HPDE6-E6E7 (cell line): Measurements from ENCODE around the gene FTMT.
"Not testable (repeated sequence)": the region's sequence is repeated elsewhere in the genome, so short reads cannot be mapped to it uniquely, and the experiment has no call there.

Experiments
- DNase-seq: peaks from one replicate; pipeline ENCODE4 v3.0.0; 2011; ENCODE audit warnings: missing footprints; ENCODE audit errors: extremely low spot score

The FTMT gene

DNA sequence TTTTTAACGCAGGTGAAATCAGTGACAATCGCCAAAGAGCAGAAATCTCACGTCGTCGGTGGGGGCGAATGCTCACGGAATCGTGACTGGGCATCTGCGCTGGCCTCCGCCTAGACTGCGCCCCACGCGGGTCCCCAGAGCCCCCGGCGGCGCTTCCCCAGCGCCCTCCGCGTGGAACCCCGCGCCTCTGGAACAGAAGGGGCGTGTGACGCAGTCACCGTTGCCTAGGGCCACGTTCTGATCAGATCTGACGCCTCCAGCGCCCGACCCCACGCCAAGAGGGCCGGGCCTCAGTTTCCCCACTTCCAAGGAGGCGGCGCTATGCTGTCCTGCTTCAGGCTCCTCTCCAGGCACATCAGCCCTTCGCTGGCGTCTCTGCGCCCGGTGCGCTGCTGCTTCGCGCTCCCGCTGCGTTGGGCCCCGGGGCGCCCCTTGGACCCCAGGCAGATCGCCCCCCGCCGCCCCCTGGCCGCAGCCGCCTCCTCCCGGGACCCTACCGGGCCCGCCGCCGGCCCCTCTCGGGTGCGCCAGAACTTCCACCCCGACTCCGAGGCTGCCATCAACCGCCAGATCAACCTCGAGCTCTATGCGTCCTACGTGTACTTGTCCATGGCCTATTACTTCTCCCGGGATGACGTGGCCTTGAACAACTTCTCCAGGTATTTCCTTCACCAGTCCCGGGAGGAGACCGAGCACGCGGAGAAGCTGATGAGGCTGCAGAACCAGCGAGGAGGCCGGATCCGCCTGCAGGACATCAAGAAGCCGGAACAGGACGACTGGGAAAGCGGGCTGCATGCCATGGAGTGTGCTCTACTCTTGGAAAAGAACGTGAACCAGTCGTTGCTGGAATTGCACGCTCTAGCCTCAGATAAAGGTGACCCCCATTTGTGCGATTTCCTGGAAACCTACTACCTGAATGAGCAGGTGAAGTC, at the start of gene FTMT:
TSS of gene FTMT (plus strand) at position 240 of the 932 bp plus-strand sequence. CDS start at position 322, 82 bp downstream.
- no peak for DNase-seq

DNA sequence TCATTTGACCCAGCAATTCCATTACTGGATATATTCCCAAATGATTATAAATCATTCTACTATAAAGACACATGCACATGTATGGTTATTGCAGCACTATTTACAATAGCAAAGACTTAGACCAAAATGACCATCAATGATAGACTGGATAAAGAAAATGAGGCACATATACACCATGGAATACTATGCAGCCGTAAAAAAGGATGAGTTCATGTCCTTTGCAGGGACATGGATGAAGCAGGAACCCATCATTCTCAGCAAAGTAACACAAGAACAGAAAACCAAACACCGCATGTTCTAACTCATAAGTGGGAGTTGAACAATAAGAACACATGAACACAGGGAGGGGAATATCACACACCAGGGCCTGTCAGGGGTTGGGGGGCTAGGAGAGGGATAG, 46.4 kb upstream of the FTMT start:
- not testable (repeated sequence) for DNase-seq

DNA sequence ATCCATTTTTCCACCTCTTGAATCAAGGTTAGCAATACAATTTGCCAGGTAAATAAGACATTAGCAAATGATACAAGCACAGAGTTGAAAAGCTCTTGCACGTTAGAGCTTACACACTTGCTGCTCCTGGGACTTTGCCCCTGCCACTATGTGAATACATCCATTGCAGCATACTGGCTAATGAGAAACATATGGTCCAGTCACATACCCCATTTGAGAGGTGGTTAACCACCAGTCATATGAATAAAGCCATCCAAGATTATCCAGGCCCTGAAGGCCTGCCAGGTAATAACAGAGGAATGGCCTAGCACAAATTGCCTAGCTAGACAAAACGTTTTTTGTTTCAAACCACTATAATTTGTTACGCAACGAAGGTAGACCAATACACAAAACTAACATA, 45.8 kb upstream of the FTMT start:
- no peak for DNase-seq

DNA sequence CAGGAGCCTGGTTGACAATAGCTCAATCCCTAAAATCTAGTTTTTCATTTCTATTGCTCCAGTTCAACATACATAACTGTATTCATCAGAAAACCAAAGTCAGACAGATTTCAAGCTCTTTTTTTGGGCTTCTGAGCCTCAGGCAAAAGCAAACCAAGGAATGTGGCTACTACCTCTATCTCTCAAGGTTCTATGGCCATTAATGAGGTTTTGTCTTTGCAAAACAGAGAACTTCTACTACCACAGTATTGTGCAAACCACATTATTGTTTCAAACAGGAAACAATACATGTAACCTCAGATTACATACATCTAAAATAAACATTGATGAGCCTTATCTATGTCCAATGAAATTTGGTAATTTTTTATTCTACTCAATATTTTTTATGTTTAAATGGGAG, 35.5 kb upstream of the FTMT start:
- no peak for DNase-seq

DNA sequence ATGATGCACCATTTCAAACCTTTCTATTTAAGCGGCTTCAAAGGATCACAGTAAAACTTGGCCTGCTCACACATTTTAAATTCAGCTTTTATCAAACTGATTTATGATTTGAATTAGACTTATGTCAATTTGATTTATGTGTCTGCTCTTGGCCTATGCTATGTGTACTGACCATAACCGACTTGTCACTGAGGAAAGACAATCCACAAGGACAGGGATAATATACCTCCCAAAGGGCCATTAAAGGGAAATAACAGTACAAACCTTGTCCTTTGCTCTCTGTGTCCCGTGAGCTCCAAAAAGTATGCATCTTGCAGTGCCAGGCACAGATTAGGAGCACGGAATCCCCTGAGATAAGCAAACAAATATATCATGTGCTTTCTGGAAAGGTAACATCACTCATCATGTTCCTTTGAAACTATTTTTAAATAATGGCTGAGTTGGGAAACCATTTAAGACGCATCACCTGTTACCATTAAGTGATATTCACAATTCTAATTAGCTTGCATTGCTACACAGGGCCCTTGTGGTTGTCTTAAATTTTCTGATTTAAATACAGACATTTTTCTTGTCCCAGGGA, 31.9 kb upstream of the FTMT start:
- DNase-seq = no peak

DNA sequence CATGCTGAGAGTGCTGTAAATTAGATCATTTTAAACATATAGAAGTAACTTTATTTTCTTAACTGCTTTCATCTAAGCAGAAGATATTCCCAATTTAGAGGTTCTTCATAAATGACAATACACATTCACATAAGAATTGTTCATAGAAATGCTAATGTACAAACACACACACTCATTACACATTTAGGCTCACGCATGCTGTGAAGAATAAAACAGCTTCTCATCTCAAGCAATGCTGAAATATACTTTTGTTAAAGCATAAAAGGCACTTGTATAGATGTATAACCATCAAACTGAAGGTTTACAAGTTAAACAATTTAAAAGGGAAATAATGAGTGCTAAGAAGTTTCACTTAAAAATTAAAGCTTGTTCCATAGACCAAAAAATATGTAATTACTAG, 18.1 kb upstream of the FTMT start:
- no peak for DNase-seq

DNA sequence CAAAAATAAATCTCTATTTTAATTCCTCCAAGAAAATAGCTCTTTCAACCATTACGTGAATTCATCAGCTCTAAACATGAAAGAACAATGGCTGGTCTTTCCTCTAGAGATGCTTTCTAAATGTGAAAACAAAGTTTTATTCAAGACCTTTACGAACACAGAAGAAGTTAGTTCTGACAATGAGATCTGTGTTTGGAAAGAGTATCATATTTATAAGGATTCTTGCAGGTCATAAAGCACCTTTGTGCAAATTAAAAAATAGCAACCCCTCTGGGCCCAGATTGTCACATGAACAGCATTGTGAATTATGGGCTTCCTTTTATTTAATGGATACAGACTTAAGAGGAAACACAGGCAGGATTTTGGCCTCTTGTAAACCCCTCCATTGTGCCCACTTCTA, 17.7 kb upstream of the FTMT start:
- DNase-seq = no peak

DNA sequence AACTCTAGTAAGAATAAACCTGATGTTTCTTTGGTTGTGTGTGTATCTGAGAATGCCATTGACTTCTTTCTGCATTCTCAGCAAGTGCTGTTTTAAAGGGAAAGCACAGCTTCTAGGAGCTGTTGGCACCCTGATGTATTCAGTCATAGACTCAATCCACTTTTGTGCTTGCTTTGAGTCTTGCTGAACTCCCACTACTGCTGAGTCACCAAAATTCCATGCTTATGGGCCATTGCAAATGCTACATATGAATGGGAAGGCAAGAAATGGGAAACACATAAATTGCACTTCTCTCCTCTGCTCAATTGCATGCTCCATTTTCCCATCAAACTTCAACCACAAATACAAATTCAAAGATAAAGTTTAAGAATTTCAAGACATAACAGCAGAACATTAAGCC, 9.8 kb upstream of the FTMT start:
- no peak for DNase-seq

DNA sequence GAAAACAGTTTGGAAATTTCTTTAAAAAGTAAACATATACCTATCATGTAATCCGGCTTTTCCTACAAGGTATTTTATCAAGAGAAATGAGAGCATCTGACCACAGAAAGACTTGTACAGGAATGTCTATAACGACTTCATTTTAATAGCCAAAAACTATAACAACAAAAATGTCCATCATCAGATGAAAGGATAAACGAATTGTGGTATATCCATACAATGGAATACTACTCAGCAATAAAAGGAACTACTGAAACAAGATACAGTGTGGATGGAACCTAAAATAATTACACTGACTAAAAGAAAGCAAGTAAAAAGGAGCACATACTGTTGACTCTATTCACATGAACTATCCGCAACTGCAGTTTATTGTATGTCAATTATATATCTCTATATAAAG, 1.4 kb upstream of the FTMT start:
- DNase-seq = no peak

DNA sequence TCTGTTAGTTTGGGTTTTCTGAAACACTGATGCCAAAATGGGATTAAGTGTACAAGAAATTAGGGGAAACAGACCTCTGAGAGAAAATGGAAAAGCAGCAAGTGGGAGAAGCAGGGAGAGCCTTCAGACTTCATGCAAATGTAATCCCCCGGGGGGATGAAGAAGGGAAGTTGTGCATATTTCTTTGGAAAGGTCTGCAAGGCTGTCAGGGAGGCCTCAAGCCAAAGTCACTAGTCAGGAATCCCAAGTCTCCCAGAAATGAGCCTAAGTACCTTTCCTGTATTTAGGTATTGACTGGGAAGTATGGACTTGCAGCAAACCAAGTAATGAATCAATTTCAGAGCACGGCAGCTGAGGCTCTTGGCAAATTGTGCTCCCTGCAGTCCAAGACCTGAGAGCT, 2.2 kb downstream of the FTMT start:
- no peak for DNase-seq

DNA sequence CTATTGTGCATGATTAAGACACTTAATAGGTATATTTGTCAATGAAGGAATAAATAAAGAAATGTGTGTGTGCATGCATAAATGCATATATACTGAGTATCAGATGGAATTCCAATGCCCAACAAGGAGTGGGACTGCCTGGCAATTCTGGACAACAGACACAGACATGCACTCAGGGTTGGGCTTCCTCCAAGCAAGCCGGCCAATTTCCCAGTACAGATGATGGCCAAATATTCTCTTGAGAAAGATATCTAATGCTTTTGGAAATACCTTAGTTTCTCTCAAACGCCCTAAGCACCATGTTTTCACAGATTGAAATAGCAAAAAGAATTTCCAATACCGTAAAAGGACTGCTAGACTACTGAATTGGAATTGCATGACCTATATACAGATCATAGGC, 11.1 kb downstream of the FTMT start:
- no peak for DNase-seq

DNA sequence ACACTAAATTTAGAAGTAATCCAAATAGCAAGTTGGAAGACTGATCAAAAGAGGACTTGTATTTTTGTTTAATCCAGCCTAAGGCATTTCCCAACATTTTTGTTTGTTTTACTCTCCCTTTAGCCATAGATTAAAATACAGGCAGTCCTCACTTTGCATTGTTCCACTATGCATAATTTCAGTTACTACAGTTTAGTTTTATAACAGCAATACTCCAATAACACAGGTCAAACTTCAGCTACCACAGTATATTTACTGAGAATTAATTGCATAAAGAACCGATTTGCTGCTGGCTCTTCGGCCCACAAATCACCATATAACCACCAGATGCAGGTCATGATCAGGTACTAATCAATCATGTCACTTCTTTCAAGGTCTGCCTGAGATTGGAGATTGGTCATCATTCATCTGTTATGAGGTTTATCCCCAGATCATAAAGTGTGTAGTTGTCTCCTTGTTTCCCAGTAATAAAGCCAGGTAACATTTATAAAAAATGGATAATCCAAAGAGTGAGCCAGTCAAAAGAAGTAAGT, 12.1 kb downstream of the FTMT start:
- no peak for DNase-seq

DNA sequence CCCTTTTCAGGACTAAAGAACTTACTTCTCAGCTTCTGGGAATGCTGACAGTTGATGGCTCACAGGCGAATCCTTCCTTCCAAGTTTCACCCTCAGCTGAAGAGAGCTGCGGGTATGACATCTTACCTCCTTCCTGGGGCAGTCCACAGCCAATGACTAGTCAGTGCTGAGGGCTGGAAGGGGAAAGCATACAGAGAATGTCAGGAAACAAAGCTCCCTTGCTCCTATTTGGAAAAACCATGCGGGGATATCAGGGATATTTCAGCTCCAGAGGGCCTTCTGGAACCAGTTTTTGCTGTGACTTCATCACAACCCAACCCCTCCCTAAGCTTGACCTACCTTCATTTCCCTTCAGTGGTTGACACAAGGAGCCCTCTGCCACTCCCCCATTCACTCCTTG, 15.7 kb downstream of the FTMT start:
- DNase-seq = no peak

DNA sequence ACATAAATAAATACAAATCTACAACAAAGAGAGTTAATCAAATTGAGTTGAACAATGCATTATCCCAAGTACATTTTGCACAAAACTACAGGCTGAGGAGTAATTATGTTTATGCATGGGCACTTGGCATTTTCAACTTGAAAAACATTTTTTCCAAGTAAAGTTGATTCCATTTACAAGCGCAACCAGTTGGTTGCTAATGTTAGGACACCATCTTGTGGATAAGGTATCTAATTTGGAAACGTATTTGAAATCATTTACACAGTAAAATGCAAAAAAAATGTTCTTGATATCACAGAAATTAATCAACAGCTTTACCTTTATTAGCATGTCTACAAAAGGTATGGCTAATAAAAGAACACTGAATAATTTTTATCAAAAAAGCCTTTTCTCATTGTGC, 18.8 kb downstream of the FTMT start:
- DNase-seq = no peak

DNA sequence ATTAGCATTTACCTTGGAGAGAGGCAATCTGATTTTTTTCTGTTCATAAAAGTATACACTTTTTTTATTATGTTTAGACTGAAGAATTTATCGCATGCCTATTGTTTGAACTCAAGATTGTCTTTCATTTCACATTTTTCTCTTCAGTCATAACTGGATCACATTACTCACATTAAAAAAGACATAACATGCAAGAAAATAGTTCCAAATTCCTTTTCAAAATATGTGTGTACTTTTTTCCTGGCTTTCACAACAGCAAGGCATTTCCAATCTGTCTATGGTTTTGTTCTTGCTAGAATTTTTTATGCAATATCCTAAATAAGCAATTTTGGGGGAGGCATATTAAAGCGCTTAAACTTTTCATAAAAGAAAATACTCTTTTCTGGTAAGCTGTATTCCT, 21.2 kb downstream of the FTMT start:
- DNase-seq = no peak

DNA sequence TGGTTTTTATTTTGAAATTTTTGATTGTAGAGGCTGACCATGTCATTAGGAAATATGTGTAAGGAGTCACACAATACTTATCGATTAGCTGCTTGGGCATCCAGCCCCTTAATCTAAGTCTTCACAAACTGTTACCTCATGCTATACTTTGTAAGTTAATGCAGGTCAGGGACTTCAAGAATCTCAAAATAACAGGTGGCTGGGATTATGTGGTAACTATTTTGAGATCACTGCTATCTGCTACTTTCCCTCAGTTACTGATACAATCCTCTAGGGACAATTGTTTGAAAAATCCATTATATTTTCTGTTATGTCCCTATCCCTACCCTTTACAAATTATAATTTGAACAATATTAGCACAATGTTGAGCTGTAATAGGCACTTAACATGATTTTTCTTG, 21.7 kb downstream of the FTMT start:
- DNase-seq = no peak

DNA sequence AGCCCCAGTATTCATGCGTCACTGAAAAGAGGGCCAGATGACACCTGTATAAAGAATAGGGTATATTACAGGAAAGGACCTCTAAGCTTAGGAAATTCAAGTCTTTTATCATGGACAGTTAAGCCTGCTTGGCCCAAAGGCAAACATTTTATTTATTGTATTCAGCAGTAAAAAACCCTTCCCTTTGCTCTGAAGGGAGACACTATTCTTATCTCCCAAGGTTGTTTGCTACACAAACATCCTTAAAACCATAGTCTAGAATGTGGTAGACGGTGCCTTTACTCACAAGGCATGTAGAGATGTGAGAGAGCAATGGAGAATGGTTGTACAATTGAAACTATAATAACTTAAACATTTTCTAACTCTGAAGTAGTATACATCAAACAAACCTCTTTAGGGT, 33.9 kb downstream of the FTMT start:
- DNase-seq = no peak

DNA sequence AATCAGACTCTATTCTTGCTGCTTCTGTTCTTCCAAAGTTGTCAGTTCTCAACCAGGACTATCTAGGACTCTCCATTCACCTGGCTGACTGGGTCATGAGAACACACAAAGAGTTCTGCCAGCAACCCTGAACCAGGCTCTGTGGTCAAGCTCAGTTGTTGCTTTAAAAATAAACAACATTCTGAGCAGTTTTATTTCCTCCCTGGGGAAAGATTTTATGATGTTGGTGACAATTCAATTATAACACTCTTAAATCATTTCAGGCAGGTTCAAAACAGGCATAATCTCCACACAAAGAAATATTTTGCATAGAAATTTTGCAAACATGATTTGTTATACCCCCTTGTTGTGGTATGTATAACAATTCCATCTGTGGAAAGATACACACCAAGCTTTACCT, 36.0 kb downstream of the FTMT start:
- DNase-seq = no peak

DNA sequence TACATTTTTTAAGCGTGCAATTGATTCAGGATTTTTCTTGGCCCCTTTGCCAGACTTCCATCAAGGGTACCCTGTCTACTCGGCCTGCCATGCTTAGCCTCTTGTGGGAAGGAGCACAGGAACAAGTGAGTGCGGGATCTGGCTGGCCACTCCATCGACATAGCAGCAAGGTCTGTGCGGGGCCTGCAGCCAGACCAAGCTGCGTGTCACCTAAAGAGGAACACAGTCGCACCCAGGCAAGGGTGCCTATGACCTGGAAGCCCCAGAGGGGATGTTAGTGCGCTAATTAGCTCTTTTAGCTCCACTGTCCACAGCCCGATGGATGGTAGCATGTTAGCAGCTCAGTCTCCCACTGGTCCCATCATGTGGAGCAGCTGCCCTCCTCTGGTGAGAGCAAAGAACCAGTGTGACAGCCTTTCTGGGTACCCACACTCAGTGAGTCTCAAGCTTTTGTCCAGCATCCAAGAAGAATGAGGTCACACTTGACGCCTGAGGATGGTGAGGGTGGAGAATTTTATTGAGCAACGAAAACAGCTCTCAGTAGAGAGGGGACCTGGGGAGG, 38.7 kb downstream of the FTMT start:
- DNase-seq = no peak

DNA sequence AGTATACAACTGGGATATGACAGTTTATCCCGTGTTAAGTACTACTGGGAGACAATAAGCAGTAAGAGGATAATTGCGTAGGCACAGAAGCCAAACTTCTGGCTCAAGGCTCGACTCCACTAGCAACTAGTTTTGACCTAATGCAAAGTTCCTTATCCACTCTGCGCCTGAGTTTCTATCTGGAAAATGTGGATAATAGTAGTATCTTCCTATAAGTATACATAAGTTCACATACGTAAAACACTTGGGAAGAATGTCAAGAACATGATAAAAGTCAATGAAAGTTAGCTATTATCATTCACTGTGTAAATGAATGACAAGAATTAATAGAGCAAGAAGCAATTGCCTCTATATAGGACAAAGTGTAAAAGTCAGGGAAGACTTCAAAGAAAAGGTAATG, 45.7 kb downstream of the FTMT start:
- no peak for DNase-seq

DNA sequence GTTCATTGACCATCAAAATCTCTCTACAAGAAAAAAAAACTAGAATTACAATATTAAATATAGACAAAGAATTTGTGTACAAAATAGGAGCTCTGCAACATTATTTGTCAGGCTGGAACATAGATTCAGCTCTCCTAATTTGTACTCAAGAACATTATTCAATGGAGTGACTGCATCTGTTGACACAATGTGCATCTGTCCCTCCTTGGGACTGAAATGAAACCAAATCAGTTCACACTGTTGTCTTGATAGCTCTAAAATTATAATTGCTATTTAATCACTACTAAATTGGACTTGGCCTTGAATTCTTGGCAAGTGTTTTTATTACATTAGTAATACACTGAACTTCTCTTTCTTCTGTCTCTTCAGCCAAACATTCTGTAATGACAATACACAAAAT, 47.7 kb downstream of the FTMT start:
- DNase-seq = no peak
